ENCODE data around the gene ZNF740.

DNA sequence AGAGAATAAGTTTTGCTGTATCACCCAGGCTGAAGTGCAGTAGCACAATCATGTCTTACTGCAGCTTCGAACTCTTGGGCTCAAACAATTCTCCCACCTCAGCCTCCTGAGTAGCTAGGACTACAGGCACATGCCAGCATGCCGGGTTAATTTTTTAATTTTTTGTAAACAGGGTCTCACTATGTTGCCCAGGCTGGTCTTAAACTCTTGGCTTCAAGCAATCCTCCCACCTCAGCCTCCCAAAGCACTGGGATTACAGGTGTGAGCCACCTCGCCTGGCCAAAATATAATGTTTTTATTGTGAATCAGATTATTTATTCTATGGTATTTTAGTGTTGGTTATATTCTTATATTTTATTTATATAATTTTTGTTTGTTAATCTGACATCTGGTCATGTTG, 3.8 kb upstream of the ZNF740 start:
- TF ChIP-seq, protein P1, sequence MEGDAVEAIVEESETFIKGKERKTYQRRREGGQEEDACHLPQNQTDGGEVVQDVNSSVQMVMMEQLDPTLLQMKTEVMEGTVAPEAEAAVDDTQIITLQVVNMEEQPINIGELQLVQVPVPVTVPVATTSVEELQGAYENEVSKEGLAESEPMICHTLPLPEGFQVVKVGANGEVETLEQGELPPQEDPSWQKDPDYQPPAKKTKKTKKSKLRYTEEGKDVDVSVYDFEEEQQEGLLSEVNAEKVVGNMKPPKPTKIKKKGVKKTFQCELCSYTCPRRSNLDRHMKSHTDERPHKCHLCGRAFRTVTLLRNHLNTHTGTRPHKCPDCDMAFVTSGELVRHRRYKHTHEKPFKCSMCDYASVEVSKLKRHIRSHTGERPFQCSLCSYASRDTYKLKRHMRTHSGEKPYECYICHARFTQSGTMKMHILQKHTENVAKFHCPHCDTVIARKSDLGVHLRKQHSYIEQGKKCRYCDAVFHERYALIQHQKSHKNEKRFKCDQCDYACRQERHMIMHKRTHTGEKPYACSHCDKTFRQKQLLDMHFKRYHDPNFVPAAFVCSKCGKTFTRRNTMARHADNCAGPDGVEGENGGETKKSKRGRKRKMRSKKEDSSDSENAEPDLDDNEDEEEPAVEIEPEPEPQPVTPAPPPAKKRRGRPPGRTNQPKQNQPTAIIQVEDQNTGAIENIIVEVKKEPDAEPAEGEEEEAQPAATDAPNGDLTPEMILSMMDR (IDR thresholded peaks at IDR 0.05), result no peak
- no peak for TF ChIP-seq TCF7L2 (IDR thresholded peaks at IDR 0.05; ENCODE audit: low read depth, low read length)

All from Panc1 (cell line).